K562 (cell line): ENCODE results near the gene CRADD. TPM values are rescaled to one million over a fixed set of nuclear protein-coding genes. Genes with fewer than 3 reads are reported as not detected.

Source experiments
- ATAC-seq: fragments of 200-7000 bp; cut with Tn5 transposase; 3 replicates; pipeline ENCODE4 v1.9.1; 2020; ENCODE audit warnings: moderate library complexity
- BruUV-seq: library from RNA; stranded (reverse); fragments of 400-500 nt; replicated peaks from 2 replicates; lab custom pipeline; 2021; lab: Mats Ljungman, UMichigan
- CTCF ChIA-PET: fragments of 300-600 bp; formaldehyde crosslinking; extraction: SDS; loops from one replicate; lab custom pipeline; 2021; ENCODE audit warnings: low intra/inter-chr PET ratio; lab: Yijun Ruan, JAX
- POLR2A ChIA-PET: fragments of 300-600, 350-650 bp; sonication (Branson Sonifier 250); formaldehyde crosslinking; extraction: SDS; loops from one replicate; lab custom pipeline; 2021; ENCODE audit warnings: antibody characterized with exemption, inconsistent platforms; lab: Yijun Ruan, JAX
- DNase-seq, 4 experiments: peaks; one replicate each; pipeline versions ENCODE4 v3.0.0 to v3.0.0-alpha.2; 2011 to 2018; ENCODE audit warnings: low spot score in 3 of 4, mixed read lengths in 3 of 4; ENCODE audit errors: extremely low read depth in 1 of 4
- FAIRE-seq: peaks from 2 replicates; lab custom pipeline; 2011; peaks lifted over from hg19 to GRCh38; lab: Jason Lieb, UNC
- H2AFZ ChIP-seq: 2 replicates; pipeline ENCODE4 v1.6.0; 2011; ENCODE audit warnings: low read depth, low read length, control low read depth, inconsistent platforms
- H3K27ac ChIP-seq: fragments of 200-600 bp; 3 replicates; pipeline ENCODE4 v1.8.0; 2011; ENCODE audit warnings: low read depth, mild to moderate bottlenecking, control low read depth, inconsistent platforms, low read length, moderate library complexity, mixed read lengths; ENCODE audit errors: extremely low read depth
- H3K27me3 ChIP-seq, 2 experiments: fragments of 300-600 bp in 1 of 2; 2 replicates in 1 of 2; 3 replicates in 1 of 2; pipeline versions ENCODE4 v1.6.0 to v1.8.0; 2011; ENCODE audit warnings: inconsistent platforms in 2 of 2, low read length in 2 of 2, mild to moderate bottlenecking in 1 of 2, mixed read lengths in 1 of 2, moderate library complexity in 1 of 2; ENCODE audit not compliant: control insufficient read depth in 2 of 2, insufficient read depth in 2 of 2
- H3K36me3 ChIP-seq: fragments of 300-600 bp; 3 replicates; pipeline ENCODE4 v1.8.0; 2011; ENCODE audit warnings: mild to moderate bottlenecking, low read length, inconsistent platforms; ENCODE audit not compliant: control insufficient read depth, insufficient read depth
- H3K4me1 ChIP-seq, 2 experiments: fragments of 200-600 bp in 1 of 2; replicated peaks in 1 of 2; 2 replicates in 1 of 2; 3 replicates in 1 of 2; pipeline versions ENCODE4 v1.5.1 to v1.8.0; 2011; ENCODE audit warnings: inconsistent platforms in 2 of 2, low read length in 2 of 2, mild to moderate bottlenecking in 1 of 2, mixed read lengths in 1 of 2, moderate library complexity in 1 of 2; ENCODE audit not compliant: control insufficient read depth in 2 of 2, insufficient read depth in 2 of 2
- H3K4me2 ChIP-seq: 2 replicates; pipeline ENCODE4 v1.6.1; 2011; ENCODE audit warnings: low read length, control low read depth, inconsistent platforms, mixed read lengths; ENCODE audit not compliant: insufficient read depth
- H3K4me3 ChIP-seq: fragments of 200-600 bp; sonication (generic), shearing (Covaris generic); 2 replicates; pipeline ENCODE4 v1.5.1; 2016; ENCODE audit warnings: control low read depth, inconsistent platforms
- H3K79me2 ChIP-seq: fragments of 200-600 bp; 3 replicates; pipeline ENCODE4 v1.8.0; 2011; ENCODE audit warnings: low read length, inconsistent platforms; ENCODE audit not compliant: control insufficient read depth, insufficient read depth
- H3K9ac ChIP-seq, 2 experiments: 2 replicates each; pipeline versions ENCODE4 v1.6.0 to v1.6.1; 2011; ENCODE audit warnings: low read depth in 2 of 2, low read length in 2 of 2, control low read depth in 1 of 2, inconsistent platforms in 1 of 2, mild to moderate bottlenecking in 1 of 2, mixed read lengths in 1 of 2; ENCODE audit not compliant: insufficient read depth in 1 of 2
- H3K9me1 ChIP-seq: one replicate; pipeline ENCODE4 v1.6.0; 2011; ENCODE audit warnings: inconsistent platforms, mild to moderate bottlenecking, low read length, moderate library complexity; ENCODE audit not compliant: control insufficient read depth, insufficient read depth
- H3K9me3 ChIP-seq: replicated peaks from 2 replicates; pipeline ENCODE4 v1.5.1; 2011; ENCODE audit warnings: low read depth, low read length, inconsistent platforms; ENCODE audit not compliant: control insufficient read depth, insufficient read depth
- H4K20me1 ChIP-seq: replicated peaks from 2 replicates; pipeline ENCODE4 v1.6.1; 2011; ENCODE audit warnings: low read length, inconsistent platforms, mixed read lengths; ENCODE audit not compliant: control insufficient read depth, insufficient read depth
- ELF2 ChIP-seq: fragments of 250-450 bp; sonication (Bioruptor Pico); IDR thresholded peaks from 2 replicates; pipeline ENCODE4 v1.5.0; 2021; ENCODE audit warnings: mild to moderate bottlenecking
- HNRNPH1 ChIP-seq: fragments of 200-400 bp; formaldehyde crosslinking; optimal IDR thresholded peaks from 2 replicates; pipeline ENCODE3; 2017; ENCODE audit warnings: low read depth, mild to moderate bottlenecking, low read length, moderate library complexity
- PHF20 ChIP-seq: fragments of 450-650 bp; IDR thresholded peaks from 2 replicates; pipeline ENCODE4 v1.6.1; 2018; ENCODE audit not compliant: partially characterized antibody
- PTRF ChIP-seq: fragments of 450-650 bp; IDR thresholded peaks from 2 replicates; pipeline ENCODE4 v1.6.1; 2016; ENCODE audit warnings: mild to moderate bottlenecking, missing genetic modification characterization, missing compliant biosample characterization
- SIX5 ChIP-seq, 2 experiments: IDR thresholded peaks; 2 replicates each; pipeline ENCODE4 v1.6.1; 2011; ENCODE audit warnings: low read length in 2 of 2, borderline replicate concordance in 1 of 2, low read depth in 1 of 2, mild to moderate bottlenecking in 1 of 2, moderate library complexity in 1 of 2; ENCODE audit not compliant: insufficient read depth in 1 of 2
- TRIM24 ChIP-seq, 2 experiments: fragments of 450-650 bp; IDR thresholded peaks; 2 replicates each; pipeline ENCODE4 v1.6.1; 2016
- TSC22D4 ChIP-seq: fragments of 450-650 bp; IDR thresholded peaks from 2 replicates; pipeline ENCODE4 v1.6.1; 2016; ENCODE audit warnings: missing genetic modification characterization, missing biosample characterization, control low read depth
- ZNF324 ChIP-seq: fragments of 250-450 bp; sonication (Bioruptor Pico); IDR thresholded peaks from 2 replicates; pipeline ENCODE4 v1.4.0; 2020; ENCODE audit warnings: mild to moderate bottlenecking
- ZNF384 ChIP-seq: IDR thresholded peaks from 2 replicates; pipeline ENCODE4 v1.6.1; 2012; ENCODE audit warnings: low read depth, low read length, improper control_type of control experiment
- WGBS: fragments of 100-300 bp; shearing (Covaris generic); methylation state at CpG from one replicate; pipeline ENCODE4 v1.1.6; 2016; ENCODE audit warnings: low coverage, mixed read lengths; ENCODE audit not compliant: insufficient coverage; ENCODE audit errors: missing lambda C conversion rate; 5-methylcytosine and 5-hydroxymethylcytosine counted together
- in situ Hi-C: fragments of 300-500 bp; cut with MboI; formaldehyde crosslinking; loops from 4 replicates; pipeline ENCODE4 v1.15.0; 2018; ENCODE audit warnings: inconsistent platforms, mixed read lengths
- intact Hi-C: fragments of 100-400 bp; cut with micrococcal nuclease; formaldehyde crosslinking; loops from 2 replicates; pipeline ENCODE4 v1.14.2; 2022
- polyA plus RNA-seq, 8 experiments: library from polyadenylated mRNA; depleted of rRNA in 4 of 8; stranded (reverse) in 5 of 8; unstranded in 3 of 8; fragments of >200 nt; fragmentation: Nextera tagmentation in 2 of 8; fragmentation: Illumina TruSeq in 1 of 8; extraction: Ambion mirVana in 2 of 8; extraction: Trizol in 1 of 8; gene quantifications; 2 replicates each; pipeline versions ENCODE4 v1.2.1 to v1.2.3, GENCODE V29; 2011 to 2014; ENCODE audit warnings: inconsistent platforms in 1 of 8, missing spikeins in 1 of 8
- total RNA-seq, 7 experiments: library from RNA; depleted of rRNA in 6 of 7; stranded (reverse); fragments of >200 nt in 6 of 7; fragmentation: Illumina TruSeq in 2 of 7; extraction: Trizol in 2 of 7; gene quantifications; 2 replicates each; pipeline versions ENCODE4 v1.2.1 to v1.2.3, GENCODE V29; 2011 to 2021; ENCODE audit warnings: low replicate concordance in 1 of 7
- TF ChIP-seq, protein P1 (sequence below): IDR thresholded peaks from 2 replicates; pipeline ENCODE4 v1.6.1; 2016; ENCODE audit warnings: missing genetic modification characterization, missing compliant biosample characterization
- TF ChIP-seq, protein P2 (sequence below): fragments of 450-650 bp; conservative IDR thresholded peaks from 2 replicates; pipeline ENCODE4 v1.6.1; 2016; ENCODE audit warnings: missing genetic modification characterization, low read depth, mild to moderate bottlenecking, missing compliant biosample characterization, moderate library complexity

CRADD gene
- total and polyA plus RNA-seq, 9 of the 15 experiments (the other 6 are each of a cell fraction or from before 2014, with no cell fraction given), result 20.5 to 41.1 (median 25.9) TPM

DNA sequence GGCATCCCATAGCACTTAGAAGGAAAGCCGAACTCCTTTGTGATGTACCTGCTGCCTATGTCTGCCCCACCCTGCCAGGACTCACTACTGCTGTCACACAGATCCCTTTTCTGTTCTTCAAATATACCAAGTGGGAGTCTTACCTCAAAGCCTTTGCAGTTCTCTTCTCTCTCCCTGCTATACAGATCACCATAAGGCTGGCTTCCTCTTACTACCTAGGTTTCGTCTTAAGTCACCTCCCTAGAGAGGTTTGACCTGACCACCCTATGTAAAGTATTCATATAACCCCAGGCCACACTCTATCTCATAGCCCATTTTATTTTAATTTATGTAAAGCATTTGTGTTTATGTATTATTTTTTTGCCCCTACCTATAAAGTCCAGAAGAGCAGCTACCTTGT, 117.6 kb downstream of the CRADD start:
- H3K27me3 ChIP-seq, result no peaks in the 10 kb centered on the region
- H3K9me1 ChIP-seq, result peaks cover 3% of the 10 kb centered on the region
- H3K36me3 ChIP-seq, result peaks cover 9% of the 10 kb centered on the region; the same call in 1 of the 3 replicates
- no peak for TF ChIP-seq HNRNPH1
- TF ChIP-seq PTRF, result no peak
- TF ChIP-seq, protein P1, sequence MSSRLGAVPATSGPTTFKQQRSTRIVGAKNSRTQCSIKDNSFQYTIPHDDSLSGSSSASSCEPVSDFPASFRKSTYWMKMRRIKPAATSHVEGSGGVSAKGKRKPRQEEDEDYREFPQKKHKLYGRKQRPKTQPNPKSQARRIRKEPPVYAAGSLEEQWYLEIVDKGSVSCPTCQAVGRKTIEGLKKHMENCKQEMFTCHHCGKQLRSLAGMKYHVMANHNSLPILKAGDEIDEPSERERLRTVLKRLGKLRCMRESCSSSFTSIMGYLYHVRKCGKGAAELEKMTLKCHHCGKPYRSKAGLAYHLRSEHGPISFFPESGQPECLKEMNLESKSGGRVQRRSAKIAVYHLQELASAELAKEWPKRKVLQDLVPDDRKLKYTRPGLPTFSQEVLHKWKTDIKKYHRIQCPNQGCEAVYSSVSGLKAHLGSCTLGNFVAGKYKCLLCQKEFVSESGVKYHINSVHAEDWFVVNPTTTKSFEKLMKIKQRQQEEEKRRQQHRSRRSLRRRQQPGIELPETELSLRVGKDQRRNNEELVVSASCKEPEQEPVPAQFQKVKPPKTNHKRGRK, result no peak
- TF ChIP-seq, all 486 proteins: peak for 0
- Histone ChIP-seq H3K79me2 (0 out of 3 replicates have a peak, but pooled peaks cover 2% of the 10 kb centered on the region), H3K27ac (no peak overlapping the region), H4K20me1 (no peaks in the 10 kb centered on the region), H3K9ac (no peak overlapping the region), H3K4me2 (no peak overlapping the region), H3K4me1 (peaks cover 4 to 12% of the 10 kb centered on the region in 2 experiments; a peak in 3 of 5 replicates), H3K4me3 (no peak overlapping the region), H2AFZ (no peak overlapping the region), H3K9me3 (no peaks in the 10 kb centered on the region)
- BruUV-seq, result no TSS peak
- ATAC-seq (no peak), DNase-seq (no peak), FAIRE-seq (no peak)
- intact Hi-C loops, result no loop called here
- in situ Hi-C loops, result no loop called here
- 72% methylated on average over 2 of the region's 2 CpGs for WGBS
- ChIA-PET CTCF (no interaction called here), POLR2A (no interaction called here)

DNA sequence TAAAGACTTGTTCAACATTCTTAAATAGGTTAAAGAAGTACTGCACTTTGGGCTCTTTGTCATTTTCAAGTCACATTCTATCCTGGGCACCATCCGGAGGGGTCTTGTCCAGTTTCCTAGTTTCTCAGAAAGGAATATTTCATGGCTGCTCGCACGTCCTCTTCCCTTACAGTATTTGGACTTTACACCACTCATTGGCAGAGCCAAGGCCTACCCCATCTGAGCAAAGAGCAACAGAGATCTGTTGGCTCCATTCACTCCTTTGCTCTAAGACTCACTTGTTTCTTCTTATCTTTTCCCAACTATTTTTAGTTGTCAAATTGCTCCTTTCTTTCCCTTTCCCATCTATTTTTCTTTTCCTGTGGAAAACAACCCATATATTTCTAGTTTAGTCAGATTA, 118.2 kb downstream of the CRADD start:
- no peak overlapping the region for H3K4me3 ChIP-seq
- no peaks in the 10 kb centered on the region for H3K27me3 ChIP-seq
- BruUV-seq, result no TSS peak
- no peak overlapping the region for H3K4me2 ChIP-seq
- intact Hi-C loops, result no loop called here
- H2AFZ ChIP-seq, result no peak overlapping the region
- H3K9me3 ChIP-seq, result no peaks in the 10 kb centered on the region
- ATAC-seq (no peak), FAIRE-seq (no peak), DNase-seq (no peak)
- peaks cover 4 to 8% of the 10 kb centered on the region in 2 experiments; a peak in 2 of 5 replicates for H3K4me1 ChIP-seq
- H3K36me3 ChIP-seq, result peaks cover 9% of the 10 kb centered on the region; the same call in 1 of the 3 replicates
- H3K9me1 ChIP-seq, result peaks cover 3% of the 10 kb centered on the region
- H3K9ac ChIP-seq, result no peak overlapping the region
- no peaks in the 10 kb centered on the region for H4K20me1 ChIP-seq
- in situ Hi-C loops, result no loop called here
- POLR2A ChIA-PET, result interaction anchor here (0.8 kb wide), 1 partner anchor 13 kb away, joined by 3 read pairs; no protein-coding TSS in a partner anchor
- 0 out of 3 replicates have a peak, but pooled peaks cover 2% of the 10 kb centered on the region for H3K79me2 ChIP-seq
- 85% methylated on average over 3 of the region's 3 CpGs for WGBS
- no peak overlapping the region for H3K27ac ChIP-seq
- CTCF ChIA-PET, result no interaction called here
- TF ChIP-seq, protein P2, sequence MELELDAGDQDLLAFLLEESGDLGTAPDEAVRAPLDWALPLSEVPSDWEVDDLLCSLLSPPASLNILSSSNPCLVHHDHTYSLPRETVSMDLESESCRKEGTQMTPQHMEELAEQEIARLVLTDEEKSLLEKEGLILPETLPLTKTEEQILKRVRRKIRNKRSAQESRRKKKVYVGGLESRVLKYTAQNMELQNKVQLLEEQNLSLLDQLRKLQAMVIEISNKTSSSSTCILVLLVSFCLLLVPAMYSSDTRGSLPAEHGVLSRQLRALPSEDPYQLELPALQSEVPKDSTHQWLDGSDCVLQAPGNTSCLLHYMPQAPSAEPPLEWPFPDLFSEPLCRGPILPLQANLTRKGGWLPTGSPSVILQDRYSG (tag), result no peak
- TF ChIP-seq TRIM24 (IDR thresholded peaks at IDR 0.05) (no peak), ELF2 (CRISPR knock-in tag) (no peak), ZNF324 (no peak), TSC22D4 (tag) (no peak), PHF20 (no peak), SIX5 (IDR thresholded peaks at IDR 0.05; ENCODE audit: borderline replicate concordance in 1 of 2, insufficient read depth in 1 of 2, low read depth in 1 of 2, low read length in 2 of 2) (no peak), ZNF384 (no peak)
